Smooth muscle cell of the brain vasculature (primary cell): ENCODE data around the gene EIF4E1B.
"Not testable (repeated sequence)": the region's sequence is repeated elsewhere in the genome, so short reads cannot be mapped to it uniquely, and the experiment has no call there.

Source experiments
- DNase-seq: peaks from one replicate; pipeline ENCODE4 v3.0.0-alpha.2; 2012; ENCODE audit warnings: low read depth, low spot score

Gene EIF4E1B, protein sequence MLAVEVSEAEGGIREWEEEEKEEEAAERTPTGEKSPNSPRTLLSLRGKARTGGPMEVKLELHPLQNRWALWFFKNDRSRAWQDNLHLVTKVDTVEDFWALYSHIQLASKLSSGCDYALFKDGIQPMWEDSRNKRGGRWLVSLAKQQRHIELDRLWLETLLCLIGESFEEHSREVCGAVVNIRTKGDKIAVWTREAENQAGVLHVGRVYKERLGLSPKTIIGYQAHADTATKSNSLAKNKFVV

DNA sequence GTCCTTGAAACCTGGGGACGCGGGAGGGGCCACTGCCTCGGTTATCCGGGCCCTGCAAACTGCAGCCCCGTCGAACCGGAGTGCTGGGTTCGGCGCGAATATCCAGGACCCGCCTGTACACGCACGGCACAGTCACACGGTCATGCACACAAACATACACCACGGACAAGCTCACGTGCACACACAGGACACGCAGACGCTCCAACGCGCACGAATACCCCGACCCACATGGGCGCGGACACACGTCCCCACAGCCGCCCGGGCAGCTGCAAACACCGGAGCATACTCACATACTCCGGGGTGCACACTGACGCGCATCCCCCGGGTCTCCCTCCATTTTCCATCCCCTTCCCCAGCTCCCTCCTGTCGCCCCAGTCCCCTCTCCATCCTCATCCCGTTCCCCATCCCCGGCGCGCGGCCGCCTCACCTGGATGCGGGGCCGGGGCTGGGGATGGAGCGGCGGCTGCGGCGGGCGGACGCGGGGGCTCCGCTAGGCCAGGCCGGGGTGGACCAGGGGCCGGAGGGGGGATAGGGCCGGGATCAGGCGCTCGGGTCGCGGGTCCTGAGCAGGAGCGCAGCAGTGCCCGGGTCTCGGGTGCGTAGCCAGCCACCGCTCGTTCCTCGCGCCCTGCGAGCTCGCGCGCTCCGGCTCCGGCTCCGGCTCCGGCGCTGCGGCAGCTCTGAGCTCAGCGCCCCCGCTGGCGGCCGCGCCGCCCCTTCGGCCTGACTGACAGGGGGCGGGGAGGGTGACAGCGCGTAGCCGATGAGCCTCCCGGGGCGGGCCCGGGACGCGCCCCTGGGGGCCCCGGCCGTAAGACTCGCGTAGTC lies at the start of gene EIF4E1B, which contains the start of gene SNCB:
Gene EIF4E1B (plus strand): TSS at position 823 of the 828 bp plus-strand sequence. CDS start 12,113 bp downstream, outside the sequence.
Gene SNCB (minus strand): TSS at position 682 of the 828 bp plus-strand sequence. CDS start 880 bp downstream, outside the sequence.
- no peak for DNase-seq

DNA sequence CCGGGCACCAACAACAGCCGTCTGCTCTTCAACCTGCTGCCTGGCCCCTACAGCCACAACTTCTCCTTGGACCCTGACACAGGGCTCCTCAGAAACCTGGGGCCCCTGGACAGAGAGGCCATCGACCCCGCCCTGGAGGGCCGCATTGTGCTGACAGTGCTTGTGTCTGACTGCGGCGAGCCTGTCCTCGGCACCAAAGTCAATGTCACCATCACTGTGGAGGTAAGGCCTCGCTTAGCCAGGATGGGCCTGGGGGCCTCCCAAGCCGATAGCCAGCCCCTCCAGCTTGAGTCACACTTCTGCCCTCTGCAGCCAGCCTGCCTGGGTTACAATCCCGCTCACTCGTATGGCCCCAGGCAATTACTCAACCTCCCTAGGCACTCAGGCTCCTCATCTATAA lies 49.1 kb upstream of the EIF4E1B start:
- DNase-seq, result no peak

DNA sequence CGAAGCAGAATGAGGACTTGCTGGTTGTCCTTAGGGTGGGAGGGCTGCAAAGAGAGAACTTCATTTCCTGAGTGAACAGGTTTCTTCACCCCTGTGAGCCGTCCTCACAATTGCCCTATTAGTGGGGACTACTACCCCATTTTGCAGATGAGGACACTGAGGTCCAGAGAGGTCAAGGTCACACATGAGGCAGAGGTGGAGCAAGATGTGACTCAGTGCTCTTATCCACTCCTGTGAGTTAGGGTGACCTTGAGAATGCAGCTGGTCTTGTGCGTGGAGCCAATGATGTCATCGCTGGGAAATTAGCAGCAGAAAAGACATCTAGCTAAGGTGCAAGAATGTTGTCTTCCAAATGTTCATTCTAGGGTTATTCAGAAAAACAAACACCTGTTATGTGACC lies 47.4 kb upstream of the EIF4E1B start:
- DNase-seq, result no peak

DNA sequence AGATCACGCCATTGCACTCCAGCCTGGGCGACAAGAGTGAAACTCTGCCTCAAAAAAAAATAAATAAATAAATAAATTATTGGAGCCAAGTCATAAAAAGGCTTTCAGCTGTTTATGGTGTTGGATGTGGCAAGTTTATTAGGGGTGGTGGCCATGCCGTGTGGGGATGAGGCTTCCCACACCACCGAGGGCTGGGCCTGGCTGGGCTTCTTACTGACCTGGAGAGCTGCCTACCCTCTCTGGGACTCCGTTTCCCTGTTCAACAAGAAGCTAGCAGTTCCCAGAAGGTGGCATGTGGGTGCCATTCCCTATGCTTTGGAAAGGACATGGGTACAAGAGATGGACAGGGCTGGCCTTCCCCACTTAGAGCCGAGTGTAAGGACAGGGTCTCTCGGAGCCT lies 43.1 kb upstream of the EIF4E1B start:
- no peak for DNase-seq

DNA sequence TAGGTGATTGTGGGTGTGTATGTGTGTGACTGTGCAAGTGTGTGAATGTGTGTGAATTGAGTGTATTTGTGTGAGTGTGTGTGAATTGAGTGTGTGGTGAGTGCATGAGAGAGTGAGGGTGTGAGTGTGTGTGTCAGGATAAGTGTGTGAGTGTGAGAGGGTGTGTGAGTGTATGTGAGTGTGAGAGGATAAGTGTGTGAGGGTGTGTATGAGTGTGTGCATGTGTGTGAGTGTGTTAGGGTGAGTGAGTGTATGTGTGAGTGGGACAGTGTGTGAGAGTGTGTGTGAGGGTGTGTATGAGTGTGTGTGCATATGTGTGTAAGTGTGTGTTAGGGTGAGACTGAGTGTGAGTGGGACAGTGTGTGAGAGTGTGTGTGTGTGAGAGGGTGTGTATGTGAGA lies 42.2 kb upstream of the EIF4E1B start:
- DNase-seq, result no peak

DNA sequence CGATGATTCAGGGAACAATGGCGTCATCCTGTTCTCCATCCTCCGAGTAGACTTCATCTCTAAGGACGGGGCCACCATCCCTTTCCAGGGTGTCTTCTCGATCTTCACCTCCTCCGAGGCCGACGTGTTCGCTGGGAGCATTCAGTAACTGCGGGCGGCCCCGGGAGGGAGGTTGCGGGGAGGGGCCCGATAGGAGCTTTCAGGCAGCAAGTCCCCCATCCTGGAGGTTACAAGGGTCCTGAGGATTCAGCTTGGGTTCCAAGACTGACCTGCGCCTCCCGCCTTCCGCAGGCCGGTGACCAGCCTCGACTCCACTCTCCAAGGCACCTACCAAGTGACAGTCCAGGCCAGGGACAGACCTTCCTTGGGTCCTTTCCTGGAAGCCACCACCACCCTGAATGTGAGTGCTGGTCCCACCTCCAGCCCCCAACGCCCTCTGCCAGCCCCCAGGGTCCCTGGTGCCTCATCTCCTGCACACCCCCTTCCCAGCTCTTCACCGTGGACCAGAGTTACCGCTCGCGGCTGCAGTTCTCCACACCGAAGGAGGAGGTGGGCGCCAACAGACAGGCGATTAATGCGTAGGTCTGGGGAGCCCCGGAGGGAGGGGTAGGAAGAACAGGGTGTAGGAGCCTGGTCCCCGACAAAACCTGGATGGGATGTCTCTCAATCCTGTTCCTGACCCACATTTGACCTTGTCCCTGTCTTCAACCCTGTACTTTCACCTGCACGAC lies 41.3 kb upstream of the EIF4E1B start:
- DNase-seq, result no peak

DNA sequence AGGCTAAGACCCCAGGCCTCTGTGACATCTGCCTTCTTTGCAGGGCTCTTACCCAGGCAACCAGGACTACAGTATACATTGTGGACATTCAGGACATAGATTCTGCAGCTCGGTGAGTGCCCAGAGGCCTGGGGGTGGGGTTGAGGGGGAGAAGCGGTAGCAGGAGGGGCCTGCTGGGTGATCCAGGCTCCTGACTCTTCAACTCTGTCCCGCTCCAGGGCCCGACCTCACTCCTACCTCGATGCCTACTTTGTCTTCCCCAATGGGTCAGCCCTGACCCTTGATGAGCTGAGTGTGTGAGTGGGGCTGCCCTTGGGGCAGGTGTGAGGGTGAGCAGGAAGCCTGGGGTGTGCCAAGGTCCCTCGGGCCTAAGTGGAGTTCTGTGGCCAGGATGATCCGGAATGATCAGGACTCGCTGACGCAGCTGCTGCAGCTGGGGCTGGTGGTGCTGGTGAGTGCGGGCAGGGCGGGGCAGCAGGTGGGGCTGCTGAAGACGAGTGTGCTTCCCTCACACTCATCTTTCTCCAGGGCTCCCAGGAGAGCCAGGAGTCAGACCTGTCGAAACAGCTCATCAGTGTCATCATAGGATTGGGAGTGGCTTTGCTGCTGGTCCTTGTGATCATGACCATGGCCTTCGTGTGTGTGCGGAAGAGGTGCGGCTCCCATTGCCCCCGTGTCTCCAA lies 40.3 kb upstream of the EIF4E1B start:
- no peak for DNase-seq

DNA sequence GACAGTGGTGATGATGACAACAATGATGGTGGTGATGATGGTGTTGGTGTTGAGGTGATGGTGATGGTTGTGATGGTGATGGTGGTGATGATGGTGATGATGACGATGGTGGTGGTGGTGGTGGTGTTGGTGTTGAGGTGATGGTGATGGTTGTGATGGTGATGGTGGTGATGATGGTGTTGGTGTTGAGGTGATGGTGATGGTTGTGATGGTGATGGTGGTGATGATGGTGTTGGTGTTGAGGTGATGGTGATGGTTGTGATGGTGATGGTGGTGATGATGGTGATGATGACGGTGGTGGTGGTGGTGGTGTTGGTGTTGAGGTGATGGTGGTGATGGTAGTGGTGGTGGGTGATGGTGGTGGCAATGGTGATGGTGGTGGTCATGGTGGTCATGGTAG lies 38.8 kb upstream of the EIF4E1B start:
- DNase-seq, result not testable (repeated sequence)

DNA sequence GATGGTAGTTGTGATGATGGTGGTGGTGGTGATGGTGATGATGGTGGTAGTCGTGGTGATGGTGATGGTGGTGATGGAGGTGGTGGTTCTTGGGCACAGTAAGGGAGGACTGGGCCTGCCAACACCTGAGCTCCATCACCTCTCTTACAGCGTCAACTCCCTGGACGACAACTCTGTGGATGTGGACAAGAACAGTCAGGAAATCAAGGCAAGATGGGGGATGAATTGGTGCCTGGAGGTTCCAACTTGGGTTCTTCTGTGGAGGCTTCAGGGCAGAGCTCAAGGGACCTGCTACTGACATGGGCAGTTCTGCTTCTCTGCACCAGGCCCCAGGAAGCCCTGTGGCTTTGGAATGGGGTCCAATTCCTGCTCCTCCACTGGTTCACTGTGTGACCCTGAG lies 37.9 kb upstream of the EIF4E1B start:
- no peak for DNase-seq

DNA sequence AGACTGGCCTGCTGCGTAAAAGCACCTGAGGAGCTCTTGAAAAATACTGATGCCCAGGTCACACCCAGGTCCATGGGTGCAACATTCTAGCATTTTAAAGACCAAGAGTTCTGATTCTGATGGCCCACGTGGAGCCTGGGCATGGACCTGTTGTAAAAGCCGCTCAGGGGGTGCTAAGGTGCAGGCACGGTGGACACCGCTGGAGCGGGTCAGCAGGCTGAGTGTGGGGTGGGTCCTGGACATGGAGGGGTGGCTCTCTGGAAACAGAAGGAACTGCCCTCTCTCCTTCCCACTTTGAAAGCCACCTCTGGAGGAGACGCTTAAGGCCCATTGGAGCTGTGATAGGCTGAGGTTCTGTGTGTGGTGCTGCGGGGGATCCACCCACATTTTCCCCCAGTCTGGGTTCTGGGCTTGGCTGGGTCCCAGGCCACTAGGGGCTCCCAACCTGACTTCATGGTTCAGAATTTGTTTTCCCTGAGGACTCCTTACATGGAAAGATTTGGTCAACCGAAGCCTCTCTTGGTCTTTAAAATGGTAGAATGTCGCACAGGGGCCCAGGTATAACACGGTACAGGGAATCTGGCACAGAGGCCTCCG lies 37.1 kb upstream of the EIF4E1B start:
- no peak for DNase-seq

DNA sequence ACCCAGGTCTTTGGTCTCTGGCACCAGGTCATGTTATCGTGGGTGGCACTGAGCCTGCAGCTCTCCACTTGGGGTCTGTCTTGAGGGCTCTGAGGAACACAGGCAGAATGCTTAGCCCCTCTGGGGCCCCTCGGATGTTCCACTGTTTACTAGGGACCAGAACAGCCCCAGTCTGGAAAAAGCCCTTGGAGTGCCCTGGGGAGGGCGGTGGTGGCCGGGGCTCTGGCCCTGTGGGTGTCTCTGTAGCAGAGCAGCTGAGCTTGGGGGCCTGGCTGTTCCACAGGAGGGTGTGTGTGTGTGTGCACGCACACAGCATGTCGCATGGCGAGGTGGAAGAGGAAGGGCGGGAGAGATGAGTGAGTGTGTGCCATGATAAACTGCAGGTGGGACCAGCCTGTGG lies 35.9 kb upstream of the EIF4E1B start:
- no peak for DNase-seq

DNA sequence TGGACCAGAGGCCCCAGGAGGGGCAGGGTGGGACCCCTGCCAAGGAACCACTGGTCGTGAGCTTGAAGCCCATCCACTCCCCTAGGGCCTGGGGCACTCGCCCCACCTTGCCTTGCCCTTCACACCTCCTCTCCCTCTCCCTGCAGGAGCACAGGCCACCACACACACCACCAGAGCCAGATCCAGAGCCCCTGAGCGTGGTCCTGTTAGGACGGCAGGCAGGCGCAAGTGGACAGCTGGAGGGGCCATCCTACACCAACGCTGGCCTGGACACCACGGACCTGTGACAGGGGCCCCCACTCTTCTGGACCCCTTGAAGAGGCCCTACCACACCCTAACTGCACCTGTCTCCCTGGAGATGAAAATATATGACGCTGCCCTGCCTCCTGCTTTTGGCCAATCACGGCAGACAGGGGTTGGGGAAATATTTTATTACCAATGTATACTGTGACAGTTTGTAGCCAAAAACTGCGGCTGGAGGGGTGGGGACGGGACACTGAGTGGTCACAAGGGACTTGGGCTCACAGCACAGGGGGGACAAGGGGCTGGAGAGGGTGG lies 35.0 kb upstream of the EIF4E1B start:
- no peak for DNase-seq

DNA sequence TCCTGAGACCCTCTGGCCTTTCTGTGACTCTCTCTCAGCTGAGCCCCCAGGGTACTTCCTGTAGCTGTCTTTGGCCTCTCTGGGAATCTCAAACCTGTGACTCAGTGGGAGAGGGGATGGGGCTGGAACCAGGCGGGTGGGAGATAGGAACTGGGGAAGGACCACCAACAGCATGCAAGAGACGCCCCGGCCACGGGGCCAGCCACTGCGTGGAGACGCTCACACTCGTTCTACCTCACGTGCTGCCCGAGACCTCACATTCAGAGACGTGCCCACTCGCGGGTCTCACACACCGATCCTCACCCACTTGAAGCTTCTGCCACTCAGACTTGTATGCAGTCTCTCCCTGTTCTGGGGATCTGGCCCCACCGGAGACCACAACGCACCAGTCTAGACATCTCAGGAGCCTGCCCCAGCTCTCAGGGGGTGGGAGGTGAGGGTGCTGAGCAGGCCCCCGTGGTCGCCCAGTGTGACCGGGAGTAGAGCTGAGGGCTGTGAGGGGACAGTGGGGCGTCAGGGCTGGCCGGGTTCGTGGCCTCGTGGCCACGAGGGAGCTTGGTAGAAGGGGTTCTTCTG lies 34.3 kb upstream of the EIF4E1B start:
- no peak for DNase-seq

DNA sequence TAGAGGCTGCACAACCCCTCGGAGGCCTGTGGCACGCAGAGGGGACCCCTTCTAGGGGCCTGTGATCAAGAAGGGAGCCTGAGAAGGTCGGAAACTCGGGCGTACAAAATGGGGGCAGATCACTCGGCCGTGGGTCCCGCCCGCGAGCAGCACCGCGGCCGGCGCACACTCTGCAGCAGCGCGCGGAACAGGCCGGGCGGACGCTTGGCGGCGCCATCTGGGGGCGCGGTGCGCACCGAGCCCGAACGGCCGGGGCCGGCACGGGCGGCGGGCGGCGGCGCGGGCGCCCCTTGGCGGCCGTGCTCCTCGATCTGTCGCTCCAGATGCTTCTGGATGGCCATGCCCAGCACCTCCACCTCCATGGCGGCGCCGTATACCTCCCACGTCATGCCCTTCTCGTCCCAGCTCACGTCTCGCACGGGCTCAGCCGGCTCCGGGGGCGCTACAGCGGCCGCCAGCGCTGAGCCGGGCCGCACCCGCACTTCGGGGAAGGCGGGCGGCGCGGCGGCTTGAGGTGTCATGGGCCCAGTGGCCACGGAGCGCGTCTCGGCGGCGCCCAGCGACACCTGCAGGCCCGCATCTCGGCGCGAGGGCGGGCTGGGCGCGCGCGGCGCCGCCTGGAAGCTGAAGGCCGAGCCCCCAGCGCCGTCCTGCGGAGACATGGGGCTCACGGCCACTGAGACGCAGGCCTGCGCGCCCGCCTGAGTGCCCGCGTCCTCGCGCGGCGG lies 33.6 kb upstream of the EIF4E1B start:
- DNase-seq, result no peak

DNA sequence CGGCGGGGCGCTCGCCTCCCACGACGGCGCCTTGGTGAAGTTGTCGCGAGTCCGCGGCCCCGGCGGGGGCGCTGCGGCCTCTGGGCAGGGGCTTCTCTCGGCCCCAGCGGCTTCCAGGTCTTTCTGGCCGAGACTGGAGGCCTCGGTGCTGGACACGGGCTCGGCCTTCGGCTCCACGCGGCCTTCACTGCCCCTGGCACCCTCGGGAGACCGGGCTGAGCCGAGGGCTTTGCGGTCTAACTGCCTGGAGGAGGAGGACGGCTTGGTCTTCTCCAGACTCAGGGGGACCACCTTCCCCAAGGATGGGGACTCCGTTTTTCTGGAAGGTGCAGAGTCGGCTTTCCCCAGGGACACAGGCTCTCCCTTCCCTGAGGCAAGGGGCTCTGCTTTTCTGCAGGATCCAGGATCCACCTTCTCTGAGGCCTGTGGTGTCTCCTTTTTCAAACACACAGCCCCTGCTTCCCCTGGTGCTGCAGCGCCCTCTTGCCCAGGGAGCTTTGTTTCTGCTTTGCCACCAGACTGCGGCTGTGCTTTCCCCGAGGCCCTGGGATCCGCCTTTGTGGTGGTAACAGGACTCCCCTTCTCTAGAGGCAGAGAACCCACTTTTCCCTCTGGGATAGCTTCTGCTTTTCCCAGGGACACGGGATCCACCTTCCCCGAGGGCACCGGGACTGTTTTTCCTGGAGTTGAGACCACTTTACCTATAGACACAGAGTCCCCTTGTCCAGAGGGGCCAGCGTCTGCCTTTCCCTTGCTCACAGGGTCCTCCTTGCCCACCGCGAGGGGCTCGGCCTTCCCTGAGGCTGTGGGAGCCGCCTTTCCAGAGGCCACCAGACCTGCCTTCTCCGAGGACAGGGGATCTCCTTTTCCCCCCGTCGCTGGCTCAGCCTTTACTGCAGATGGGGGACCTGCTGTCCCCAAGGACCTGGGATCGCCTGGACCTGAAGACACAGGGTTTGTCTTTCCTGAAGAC lies 32.8 kb upstream of the EIF4E1B start:
- no peak for DNase-seq

DNA sequence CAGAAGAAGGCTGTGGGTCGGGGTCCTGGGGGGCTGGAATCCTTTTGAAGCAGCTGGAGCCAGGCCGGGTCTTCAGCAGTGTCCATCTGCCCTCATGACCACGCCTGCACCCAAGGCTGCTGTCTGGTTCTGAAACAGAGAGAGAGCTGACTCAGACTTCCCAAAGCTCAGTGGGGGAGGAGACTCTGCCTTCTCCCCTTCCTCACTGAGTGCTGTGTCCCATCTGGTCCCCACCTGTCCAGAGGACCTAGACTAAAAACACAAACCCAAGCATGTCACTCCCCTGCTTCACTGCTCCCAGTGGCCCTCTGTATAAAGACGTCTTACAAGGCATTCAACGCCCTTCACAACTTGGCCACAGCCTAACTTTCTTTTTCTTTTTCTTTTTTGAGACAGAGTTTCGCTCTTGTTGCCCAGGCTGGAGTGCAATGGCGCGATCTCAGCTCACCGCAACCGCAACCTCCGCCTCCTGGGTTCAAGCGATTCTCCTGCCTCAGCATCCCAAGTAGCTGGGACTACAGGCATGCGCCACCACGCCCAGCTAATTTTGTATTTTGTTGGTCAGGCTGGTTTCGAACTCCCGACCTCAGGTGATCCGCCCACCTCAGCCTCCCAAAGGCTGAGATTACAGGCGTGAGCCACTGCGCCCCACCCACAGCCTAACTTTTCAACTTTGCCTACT lies 30.6 kb upstream of the EIF4E1B start:
- not testable (repeated sequence) for DNase-seq

DNA sequence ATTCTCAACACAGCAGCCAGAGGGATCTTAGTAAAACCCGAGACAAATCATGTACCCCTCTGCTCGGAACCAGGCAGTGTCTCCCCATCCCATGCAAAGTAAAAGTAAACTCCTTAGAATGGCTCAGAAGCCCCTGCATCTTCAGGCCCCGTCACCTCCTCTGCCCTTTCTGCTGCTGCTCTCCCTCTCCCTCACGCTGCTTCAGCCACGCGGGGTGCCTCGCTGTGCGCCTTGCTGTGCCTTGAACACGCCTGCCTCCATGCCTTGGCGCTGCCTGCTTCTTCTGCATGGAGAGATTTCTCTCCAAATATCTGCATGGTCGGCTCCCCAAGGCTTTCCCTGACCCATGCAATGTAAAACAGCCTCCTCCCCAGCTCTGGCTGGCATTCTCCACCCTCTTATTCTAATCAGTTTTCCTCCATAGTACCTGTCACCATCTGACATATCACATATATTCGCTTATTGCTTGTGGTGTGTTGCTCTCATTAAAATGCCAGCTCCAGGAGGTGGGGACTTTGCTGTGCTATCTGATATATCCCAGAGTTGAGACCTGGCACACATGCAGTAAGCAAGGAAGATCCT lies 28.5 kb upstream of the EIF4E1B start:
- no peak for DNase-seq

DNA sequence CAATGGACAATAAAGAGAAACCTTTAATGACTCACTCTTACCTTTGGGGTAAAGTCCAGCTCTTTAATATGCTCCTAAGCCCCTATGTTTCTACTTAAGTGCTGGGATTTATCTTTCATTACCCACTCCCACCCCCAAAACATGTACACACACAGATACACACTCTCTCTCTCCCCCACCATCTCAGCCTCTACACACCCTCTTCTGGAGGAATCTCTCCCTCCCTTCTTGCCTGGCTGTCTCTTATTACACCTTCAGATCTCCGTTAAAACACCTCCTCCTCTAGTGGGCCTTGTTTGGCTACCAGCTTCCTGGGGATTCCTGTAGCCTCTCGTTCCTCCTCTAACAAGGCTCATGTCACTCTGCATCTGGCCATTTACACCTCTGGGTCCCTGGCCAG lies 27.4 kb upstream of the EIF4E1B start:
- DNase-seq, result no peak
